GM18526 (cell line): Measurements from ENCODE around the gene SF3A2.

Source experiments
- POLR2A ChIP-seq: IDR thresholded peaks from 3 replicates; pipeline ENCODE4 v1.6.1; 2011; ENCODE audit not compliant: insufficient read length; ENCODE audit errors: extremely low read depth

The SF3A2 gene

GRCh38 chr19:2290441-2291184, 54.0 kb downstream of the SF3A2 start:
- TF ChIP-seq POLR2A = no peak

DNA sequence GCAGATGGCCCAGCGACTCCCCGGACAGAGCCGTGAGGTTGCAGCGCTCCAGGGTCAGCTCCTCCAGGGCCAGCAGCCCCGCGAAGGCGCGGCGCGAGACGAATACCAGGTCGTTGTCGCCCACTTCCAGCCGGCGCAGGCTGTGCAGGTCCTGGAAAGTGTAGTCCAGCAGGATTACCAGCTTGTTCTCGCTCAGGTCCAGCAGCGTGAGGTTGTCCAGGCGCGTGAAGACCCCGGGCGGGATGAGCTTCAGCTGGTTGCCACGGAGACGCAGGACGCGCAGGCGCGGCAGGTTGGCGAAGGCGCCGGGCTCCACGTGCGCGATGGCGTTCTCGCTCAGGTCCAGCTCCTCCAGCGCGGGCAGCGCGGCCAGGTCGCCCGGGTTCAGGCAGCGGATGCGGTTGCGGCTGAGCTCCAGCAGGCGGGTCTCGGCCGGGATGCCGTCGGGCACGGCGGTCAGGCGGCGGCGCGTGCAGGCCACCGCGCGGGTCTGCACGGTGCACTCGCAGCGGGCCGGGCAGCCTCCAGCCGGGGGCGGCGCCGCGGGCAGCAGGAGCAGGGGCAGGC, 54.6 kb downstream of the SF3A2 start:
- TF ChIP-seq POLR2A = no peak

- no peak for TF ChIP-seq POLR2A
Observed at GRCh38 chr19:2294687-2295335, 58.2 kb downstream of the SF3A2 start.

- TF ChIP-seq POLR2A = no peak
Observed at GRCh38 chr19:2296141-2296540, 59.5 kb downstream of the SF3A2 start.
